Fibroblast of lung (primary cell): Measurements from ENCODE around the gene PKDCC. TPM values are rescaled to one million over a fixed set of nuclear protein-coding genes. Genes with fewer than 3 reads are reported as not detected.

Experiments
- DNase-seq, 2 donors: peaks; one replicate each; pipeline versions ENCODE4 v3.0.0 to v3.0.0-alpha.2; 2010; ENCODE audit warnings: low read depth in 2 of 2
- H2AFZ ChIP-seq: 2 replicates; pipeline ENCODE4 v1.5.1; 2012; ENCODE audit warnings: low read length, control low read depth, inconsistent platforms
- H3K27ac ChIP-seq: 2 replicates; pipeline ENCODE4 v1.5.1; 2011; ENCODE audit warnings: low read length, control low read depth; ENCODE audit not compliant: insufficient read depth
- H3K27me3 ChIP-seq: 2 replicates; pipeline ENCODE4 v1.5.1; 2011; ENCODE audit warnings: mild to moderate bottlenecking, low read length; ENCODE audit not compliant: control insufficient read depth, insufficient read depth
- H3K36me3 ChIP-seq: 2 replicates; pipeline ENCODE4 v1.5.1; 2011; ENCODE audit warnings: low read length; ENCODE audit not compliant: control insufficient read depth, insufficient read depth
- H3K4me1 ChIP-seq: 2 replicates; pipeline ENCODE4 v1.5.1; 2011; ENCODE audit warnings: low read length; ENCODE audit not compliant: control insufficient read depth, insufficient read depth; ENCODE audit errors: extremely low read depth
- H3K4me2 ChIP-seq: 2 replicates; pipeline ENCODE4 v1.5.1; 2011; ENCODE audit warnings: low read length, control low read depth; ENCODE audit not compliant: insufficient read depth; ENCODE audit errors: extremely low read depth
- H3K4me3 ChIP-seq, 4 experiments: fragments of 200-600 bp in 1 of 4; sonication (generic) in 1 of 4; replicated peaks in 1 of 4; 2 replicates each; pipeline ENCODE4 v1.5.1; 2011 to 2016; ENCODE audit warnings: low read length in 4 of 4, low read depth in 3 of 4, mild to moderate bottlenecking in 3 of 4, control low read depth in 2 of 4, inconsistent platforms in 1 of 4, mixed read lengths in 1 of 4; ENCODE audit not compliant: insufficient read depth in 1 of 4; ENCODE audit errors: control extremely low read depth in 1 of 4
- H3K79me2 ChIP-seq: 2 replicates; pipeline ENCODE4 v1.5.1; 2012; ENCODE audit warnings: mild to moderate bottlenecking, low read length, inconsistent platforms; ENCODE audit not compliant: control insufficient read depth, insufficient read depth
- H3K9ac ChIP-seq: 2 replicates; pipeline ENCODE4 v1.5.1; 2011; ENCODE audit warnings: mild to moderate bottlenecking, low read length, control low read depth; ENCODE audit not compliant: insufficient read depth
- H3K9me3 ChIP-seq: 2 replicates; pipeline ENCODE4 v1.5.1; 2012; ENCODE audit warnings: low read depth, low read length; ENCODE audit not compliant: control insufficient read depth, insufficient read depth
- H4K20me1 ChIP-seq: 2 replicates; pipeline ENCODE4 v1.5.1; 2011; ENCODE audit warnings: low read length; ENCODE audit not compliant: control insufficient read depth, insufficient read depth; ENCODE audit errors: extremely low read depth
- CTCF ChIP-seq, 2 donors: IDR thresholded peaks in 1 of 2; conservative IDR thresholded peaks in 1 of 2; 1 replicate in 1 of 2; 2 replicates in 1 of 2; pipeline ENCODE4 v1.5.1; 2011 to 2012; ENCODE audit warnings: low read length in 2 of 2, control low read depth in 1 of 2, inconsistent platforms in 1 of 2, low read depth in 1 of 2, mild to moderate bottlenecking in 1 of 2
- EZH2 ChIP-seq: IDR thresholded peaks from 2 replicates; pipeline ENCODE4 v1.5.1; 2012; ENCODE audit warnings: low read length, control low read depth, mild to moderate bottlenecking; ENCODE audit errors: missing control alignments
- polyA plus RNA-seq, 2 donors: library from polyadenylated mRNA; depleted of rRNA in 1 of 2; stranded (reverse) in 1 of 2; unstranded in 1 of 2; fragments of >200 nt; gene quantifications; 2 replicates each; pipeline ENCODE4 v1.2.1, GENCODE V29; 2011 to 2012; ENCODE audit warnings: missing spikeins in 1 of 2
- total RNA-seq: library from RNA; depleted of rRNA; stranded (reverse); fragments of >200 nt; gene quantifications from 2 replicates; pipeline ENCODE4 v1.2.1, GENCODE V29; 2014

The PKDCC gene
- total and polyA plus RNA-seq, 2 donors (not counting 1 experiment from before 2014, with no cell fraction given): 48.4 to 63.9 TPM

DNA sequence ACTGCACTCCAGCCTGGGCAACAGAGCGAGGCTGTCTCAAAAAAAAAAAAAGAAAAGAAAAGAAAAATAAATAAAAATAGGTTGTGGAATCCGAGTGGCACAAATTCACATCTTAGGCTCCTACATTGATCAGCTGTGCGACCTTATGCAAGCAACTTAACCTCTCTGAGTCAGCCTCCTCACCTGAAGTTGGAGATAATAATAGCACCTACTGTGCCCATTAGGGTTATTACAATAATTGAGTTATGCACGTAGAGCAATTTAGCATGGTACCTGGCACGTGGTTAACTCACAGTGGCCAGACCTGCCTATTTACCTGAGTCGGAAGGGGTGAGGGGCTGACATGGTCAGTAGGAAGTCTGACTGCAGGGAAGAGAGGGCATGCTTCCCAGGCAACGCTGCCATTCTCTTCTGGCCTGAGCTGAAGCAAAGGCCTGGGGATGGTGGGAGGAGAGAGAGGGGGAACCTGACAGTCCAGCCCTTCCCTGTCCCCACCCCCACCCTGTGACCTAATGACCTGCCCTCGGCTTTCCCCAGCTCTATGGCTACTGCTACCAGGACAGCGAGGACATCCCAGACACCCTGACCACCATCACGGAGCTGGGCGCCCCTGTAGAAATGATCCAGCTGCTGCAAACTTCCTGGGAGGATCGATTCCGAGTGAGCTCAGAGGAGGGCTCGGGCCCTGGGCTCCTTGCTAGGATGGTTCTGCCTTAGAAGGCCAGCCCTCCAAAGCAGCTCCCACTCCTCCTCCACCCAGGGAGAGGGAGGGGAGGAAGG lies 5.1 kb downstream of the PKDCC start:
- Histone ChIP-seq H3K4me2 (peak overlapping the region; percentile 40), H3K4me1 (peaks cover 13% of the 10 kb centered on the region), H3K27ac (no peak overlapping the region), H3K27me3 (no peaks in the 10 kb centered on the region), H3K4me3 (peak overlapping the region in 2 of 4 experiments; percentile 10 to 28), H2AFZ (no peak overlapping the region), H3K9me3 (no peaks in the 10 kb centered on the region), H3K9ac (no peak overlapping the region), H3K79me2 (peaks cover 29% of the 10 kb centered on the region), H4K20me1 (no peaks in the 10 kb centered on the region), H3K36me3 (peaks cover 26% of the 10 kb centered on the region)
- TF ChIP-seq CTCF (conservative IDR thresholded peaks at IDR 0.05 in 1 of 2, IDR thresholded peaks at IDR 0.05 in 1 of 2; ENCODE audit: low read depth in 1 of 2, low read length in 2 of 2): no peak
- no peak for TF ChIP-seq EZH2
- peak; percentile 59 to 86 for DNase-seq

DNA sequence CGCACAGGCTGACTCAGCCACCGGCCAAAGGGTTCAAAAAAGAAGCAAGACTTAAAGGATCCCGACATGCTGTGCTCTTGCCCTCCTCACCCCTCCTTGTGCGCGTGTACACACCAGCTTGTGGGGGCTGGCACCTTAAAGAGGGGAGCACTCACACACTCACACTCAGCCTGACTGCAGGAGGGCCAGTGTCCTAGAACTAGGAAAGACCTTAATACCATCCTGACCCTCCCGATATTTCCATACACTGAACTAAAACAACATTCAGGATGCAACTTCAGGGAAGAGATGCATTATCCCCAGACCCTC lies 5.6 kb downstream of the PKDCC start:
- peaks cover 26% of the 10 kb centered on the region for H3K36me3 ChIP-seq
- no peaks in the 10 kb centered on the region for H4K20me1 ChIP-seq
- H3K4me2 ChIP-seq: no peak overlapping the region
- H3K27me3 ChIP-seq: no peaks in the 10 kb centered on the region
- peak overlapping the region in 1 of 4 experiments; percentile 4 for H3K4me3 ChIP-seq
- no peak overlapping the region for H3K9ac ChIP-seq
- H3K4me1 ChIP-seq: peaks cover 13% of the 10 kb centered on the region
- no peak for DNase-seq
- no peaks in the 10 kb centered on the region for H3K9me3 ChIP-seq
- H2AFZ ChIP-seq: no peak overlapping the region
- TF ChIP-seq EZH2 (no peak), CTCF (conservative IDR thresholded peaks at IDR 0.05 in 1 of 2, IDR thresholded peaks at IDR 0.05 in 1 of 2; ENCODE audit: low read depth in 1 of 2, low read length in 2 of 2) (no peak)
- H3K79me2 ChIP-seq: peaks cover 29% of the 10 kb centered on the region
- no peak overlapping the region for H3K27ac ChIP-seq

DNA sequence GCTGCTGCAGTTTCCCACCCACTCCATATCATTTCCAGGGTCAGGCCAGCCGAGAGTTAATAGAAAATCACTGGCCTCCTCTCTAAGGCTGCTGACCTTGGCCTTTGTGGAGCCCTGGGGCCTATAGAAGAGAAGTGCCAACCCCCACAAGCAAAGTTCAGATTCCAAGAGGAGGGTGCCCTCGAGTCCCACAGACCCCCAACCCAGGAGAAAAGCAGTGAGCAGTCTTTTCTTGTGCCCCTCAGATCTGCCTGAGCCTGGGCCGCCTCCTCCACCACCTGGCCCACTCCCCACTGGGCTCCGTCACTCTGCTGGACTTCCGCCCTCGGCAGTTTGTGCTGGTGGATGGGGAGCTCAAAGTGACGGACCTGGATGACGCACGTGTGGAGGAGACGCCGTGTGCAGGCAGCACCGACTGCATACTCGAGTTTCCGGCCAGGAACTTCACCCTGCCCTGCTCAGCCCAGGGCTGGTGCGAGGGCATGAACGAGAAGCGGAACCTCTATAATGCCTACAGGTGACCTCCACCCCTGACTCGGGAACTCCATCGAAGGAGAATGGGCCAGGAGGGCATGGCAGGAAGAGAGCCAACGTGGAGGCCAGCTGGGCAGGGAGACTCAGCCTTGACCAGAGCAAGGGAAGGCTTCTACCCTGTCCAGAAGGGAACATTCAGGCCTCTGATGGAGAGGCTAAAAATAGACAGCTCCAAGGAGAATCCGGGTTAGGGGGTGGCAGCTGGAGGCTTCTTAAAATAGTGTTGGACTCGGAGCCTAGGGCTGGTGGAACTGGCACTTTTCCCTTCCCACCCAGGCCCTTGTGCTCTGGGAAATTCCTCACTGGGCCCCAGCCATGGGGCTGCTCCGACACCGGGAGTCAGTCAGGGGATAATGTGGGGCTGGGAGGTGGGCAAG lies 6.2 kb downstream of the PKDCC start:
- Histone ChIP-seq H3K9ac (no peak overlapping the region), H3K27me3 (no peaks in the 10 kb centered on the region), H3K36me3 (peaks cover 26% of the 10 kb centered on the region), H3K9me3 (no peaks in the 10 kb centered on the region), H3K79me2 (peaks cover 24% of the 10 kb centered on the region), H3K4me2 (no peak overlapping the region), H3K27ac (no peak overlapping the region), H3K4me3 (no peak overlapping the region), H4K20me1 (no peaks in the 10 kb centered on the region), H3K4me1 (peaks cover 13% of the 10 kb centered on the region), H2AFZ (no peak overlapping the region)
- TF ChIP-seq EZH2: no peak
- TF ChIP-seq CTCF (conservative IDR thresholded peaks at IDR 0.05 in 1 of 2, IDR thresholded peaks at IDR 0.05 in 1 of 2; ENCODE audit: low read depth in 1 of 2, low read length in 2 of 2): no peak
- peak in 1 of 2 donors; percentile 9 for DNase-seq
